Hepatic stellate cell (primary cell): ENCODE measurements around the gene NEMP2.
"Not testable (repeated sequence)": the region's sequence is repeated elsewhere in the genome, so short reads cannot be mapped to it uniquely, and the experiment has no call there.

Experiments used
- DNase-seq: peaks from one replicate; pipeline ENCODE4 v3.0.0; 2011; ENCODE audit warnings: low spot score

NEMP2 gene

DNA sequence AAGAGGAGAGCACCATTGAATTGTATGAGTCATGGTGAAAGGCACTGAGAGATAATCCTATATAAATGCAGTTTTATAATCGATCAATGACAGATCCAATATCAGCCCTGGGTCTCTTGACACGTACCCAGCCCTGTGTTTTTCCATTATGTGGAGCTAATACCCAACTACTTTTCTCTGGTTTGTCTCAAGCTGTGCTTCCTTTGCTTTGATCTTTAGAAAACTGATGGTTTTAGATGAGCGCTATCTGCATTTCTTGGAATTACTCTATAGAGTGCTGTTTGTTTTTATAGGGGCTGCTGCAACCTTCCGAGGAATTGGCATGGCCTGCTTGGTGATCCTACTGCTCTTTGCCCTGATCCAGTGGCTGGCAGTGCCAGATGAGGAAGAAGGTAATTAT lies 45.0 kb downstream of the NEMP2 start:
- no peak for DNase-seq

DNA sequence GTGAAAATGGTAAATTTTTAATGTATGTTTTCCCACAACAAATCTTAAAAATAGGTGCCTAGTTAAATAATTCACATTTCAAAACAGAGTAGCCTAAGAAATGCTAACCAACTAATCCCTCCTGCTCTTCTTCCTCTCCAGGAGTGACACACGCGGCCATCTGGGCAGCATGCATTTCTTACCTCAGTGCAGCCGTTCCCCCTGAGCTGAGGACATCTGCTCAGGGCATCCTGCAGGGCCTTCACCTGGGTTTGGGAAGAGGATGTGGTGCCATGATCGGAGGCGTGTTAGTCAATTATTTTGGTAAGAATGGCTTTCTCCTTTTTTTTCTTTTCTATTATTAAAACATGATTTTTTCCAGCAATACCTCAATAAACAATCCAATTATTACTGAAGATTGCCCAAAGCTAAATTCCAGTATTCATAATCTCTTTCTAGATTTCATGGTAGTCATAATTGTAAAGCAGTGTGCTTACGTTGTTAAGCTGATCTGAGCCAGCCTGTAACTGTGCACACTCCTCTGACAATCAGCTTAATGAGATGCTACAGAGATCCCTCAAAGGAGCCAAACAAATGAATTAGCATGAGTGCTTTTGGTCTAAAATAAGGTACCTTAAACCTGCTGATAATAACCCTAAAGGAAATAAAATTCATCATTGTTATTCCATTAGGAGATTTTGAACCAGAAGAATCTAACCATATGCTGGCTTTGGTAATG lies 45.8 kb downstream of the NEMP2 start:
- DNase-seq = no peak

DNA sequence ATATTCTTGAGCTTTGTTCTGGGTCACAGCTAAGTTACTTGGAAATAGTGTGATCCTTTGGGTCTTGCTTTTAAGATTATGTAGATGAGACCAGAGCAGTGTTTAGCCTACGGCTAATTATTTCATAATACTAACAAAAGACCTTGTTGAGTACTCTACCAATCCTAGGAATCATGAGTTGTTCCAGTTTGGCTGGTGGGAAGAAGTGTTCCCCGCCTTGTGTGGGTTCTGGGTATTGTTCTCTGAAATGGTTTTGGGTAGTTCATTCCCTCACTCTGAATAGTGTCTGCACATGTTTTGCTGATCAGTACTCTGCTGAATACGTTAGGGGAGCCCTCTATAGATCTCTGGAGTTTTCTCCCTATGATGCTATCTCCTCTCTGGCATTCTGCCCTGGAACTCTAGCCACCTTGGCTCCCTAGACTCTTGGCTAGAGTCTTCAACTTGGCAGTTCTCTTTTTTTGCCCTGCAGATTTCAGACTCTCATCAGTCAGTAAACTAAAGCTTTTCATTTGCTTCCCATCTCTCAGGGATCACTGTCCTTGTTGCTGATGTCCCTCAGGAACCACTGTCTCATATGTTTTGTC lies 48.4 kb downstream of the NEMP2 start:
- DNase-seq = no peak

DNA sequence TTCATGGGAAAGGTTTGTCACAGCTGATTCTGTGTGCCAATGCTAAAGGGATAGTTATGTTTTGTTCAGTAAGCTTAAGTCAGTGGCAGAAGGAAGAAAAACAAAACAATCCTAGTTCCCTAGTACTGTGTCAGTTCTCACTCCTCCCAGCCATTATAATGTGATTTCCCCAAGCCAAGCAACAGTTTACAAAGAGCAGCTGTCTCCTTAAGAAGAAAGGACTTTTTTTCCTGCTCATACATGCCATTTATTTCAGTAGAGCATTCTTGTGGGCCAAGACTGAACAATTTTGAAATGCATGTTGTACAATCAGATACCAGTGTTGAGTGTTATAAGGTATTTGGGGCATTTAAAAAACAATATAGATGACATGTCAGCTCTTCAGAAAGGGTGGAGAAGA lies 52.1 kb downstream of the NEMP2 start:
- no peak for DNase-seq

DNA sequence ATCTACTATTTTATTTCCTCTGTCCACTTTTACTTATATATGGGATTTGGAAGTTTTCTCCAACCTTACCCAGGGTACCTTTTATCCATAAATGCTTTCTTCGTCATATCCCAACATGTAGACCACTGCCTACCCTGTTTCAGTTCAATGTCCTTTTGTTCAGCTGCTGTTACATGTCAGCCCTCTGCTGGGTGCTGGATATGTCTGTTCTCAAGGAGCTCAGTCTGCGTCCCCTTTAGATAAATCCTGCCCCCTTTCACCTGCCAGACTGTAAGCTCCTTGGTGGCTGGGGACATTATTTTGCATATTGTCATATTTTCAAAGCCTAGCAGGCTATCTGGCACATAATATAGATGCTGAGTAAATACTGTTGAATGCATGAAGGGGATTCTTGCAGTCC lies 53.2 kb downstream of the NEMP2 start:
- DNase-seq = no peak

DNA sequence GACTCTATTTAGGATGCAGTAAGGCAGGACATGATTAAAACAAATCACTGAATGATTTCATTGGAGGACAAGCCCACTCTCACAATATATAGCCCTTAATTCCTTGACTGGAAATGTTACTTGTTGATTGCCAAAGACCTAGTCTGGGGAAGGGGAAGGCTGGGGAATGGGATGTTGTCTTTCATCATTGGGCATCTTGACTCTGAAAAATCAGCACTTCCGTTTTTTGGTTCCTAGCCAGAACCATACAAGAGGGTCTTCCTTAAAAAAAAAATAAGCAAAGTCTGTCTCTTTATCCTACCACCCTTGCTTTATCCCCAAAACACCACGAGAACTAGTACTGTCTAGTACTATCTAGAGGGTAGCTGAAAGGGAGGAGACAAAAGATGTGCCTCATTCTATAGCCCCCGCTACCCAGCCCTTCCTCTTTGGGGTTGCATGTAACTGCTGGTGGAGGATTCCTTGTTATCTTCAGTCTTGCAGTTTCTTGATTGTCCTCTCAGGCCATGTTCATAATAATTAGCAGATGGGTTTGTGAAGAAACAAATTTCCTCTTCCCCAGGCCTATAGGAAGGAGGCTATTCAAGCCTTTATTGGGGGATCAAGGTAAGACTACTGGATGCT lies 55.8 kb downstream of the NEMP2 start:
- no peak for DNase-seq

DNA sequence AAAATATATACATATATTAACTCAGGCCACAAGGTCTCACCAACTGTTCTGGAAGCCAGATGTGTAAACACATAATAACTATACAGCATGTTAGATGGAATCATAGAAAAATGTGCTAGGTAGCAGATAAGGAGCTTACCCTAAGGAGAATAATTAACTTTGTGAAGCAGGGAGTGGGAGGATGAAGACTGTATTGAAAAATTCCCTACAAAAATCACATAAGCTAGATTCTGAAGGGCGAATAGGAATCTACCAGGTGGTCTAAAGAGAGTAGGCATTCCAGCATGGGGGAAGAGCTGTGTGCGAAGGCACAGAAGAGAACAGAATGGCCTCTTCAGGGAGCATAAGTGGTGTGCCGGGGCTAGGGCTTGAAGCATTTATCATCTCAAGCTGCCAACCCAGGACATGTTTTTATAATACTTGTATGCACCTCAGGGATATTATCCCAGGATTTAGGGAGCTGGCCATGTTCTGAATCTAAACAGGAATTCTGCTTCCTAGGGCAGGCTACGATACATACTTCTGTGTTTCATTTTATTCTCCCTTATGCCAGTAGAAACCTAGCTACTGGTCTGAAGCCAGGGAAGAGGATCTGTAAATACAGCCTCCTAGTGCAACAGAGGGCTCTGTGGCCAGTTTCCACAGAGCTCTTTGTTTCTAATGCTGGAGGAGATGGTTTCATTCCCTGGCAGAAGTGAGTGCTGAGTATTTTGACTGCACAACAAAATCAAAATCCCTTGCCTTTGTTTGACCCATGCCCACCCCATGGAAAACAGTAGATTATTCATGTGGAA lies 56.7 kb downstream of the NEMP2 start:
- DNase-seq = no peak

DNA sequence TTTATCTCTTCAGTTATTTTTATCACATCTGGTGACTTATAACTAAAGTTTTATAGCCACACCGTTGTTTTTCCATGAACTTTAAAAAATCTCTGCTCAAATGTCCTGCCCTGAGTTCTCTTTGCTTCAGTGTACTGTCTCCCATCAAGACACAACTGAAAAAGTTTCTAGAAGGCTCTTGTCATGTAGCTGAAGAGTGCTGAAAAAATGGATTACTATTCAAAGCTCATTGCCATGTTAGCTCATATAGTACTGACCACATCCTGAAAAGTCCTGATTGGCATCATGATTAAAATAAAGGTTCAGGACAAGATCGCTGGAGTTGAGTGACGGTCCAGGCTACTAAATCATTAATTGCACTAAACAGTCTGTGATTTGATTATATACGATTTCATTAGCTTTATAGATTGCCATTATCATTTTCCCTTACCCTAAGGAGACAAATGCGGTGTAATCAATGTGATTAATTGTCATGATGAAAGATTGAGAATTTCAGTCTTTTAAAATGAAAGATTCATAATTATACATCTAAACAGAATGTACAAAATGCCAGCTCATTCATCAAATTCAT lies 64.2 kb downstream of the NEMP2 start:
- DNase-seq = no peak

DNA sequence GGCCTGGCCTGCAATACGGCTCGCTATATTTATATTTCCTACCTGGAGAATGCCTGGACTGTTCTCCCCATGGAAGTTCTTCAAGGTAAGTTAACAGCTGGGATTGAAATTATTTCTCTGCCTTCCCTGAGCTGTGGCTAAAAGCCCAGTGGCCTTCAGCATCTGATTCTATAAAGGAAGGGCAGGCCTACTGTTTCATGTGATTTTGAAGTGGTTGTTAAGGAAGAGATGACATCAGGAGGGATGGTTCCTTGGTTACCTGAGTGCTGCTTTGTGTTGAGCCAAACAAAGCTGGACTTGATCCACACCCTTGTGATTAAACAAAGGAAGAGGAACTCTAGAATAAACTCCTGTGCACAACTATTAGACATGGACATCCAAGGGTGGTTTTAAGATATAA lies 64.8 kb downstream of the NEMP2 start:
- DNase-seq = peak; percentile 19

DNA sequence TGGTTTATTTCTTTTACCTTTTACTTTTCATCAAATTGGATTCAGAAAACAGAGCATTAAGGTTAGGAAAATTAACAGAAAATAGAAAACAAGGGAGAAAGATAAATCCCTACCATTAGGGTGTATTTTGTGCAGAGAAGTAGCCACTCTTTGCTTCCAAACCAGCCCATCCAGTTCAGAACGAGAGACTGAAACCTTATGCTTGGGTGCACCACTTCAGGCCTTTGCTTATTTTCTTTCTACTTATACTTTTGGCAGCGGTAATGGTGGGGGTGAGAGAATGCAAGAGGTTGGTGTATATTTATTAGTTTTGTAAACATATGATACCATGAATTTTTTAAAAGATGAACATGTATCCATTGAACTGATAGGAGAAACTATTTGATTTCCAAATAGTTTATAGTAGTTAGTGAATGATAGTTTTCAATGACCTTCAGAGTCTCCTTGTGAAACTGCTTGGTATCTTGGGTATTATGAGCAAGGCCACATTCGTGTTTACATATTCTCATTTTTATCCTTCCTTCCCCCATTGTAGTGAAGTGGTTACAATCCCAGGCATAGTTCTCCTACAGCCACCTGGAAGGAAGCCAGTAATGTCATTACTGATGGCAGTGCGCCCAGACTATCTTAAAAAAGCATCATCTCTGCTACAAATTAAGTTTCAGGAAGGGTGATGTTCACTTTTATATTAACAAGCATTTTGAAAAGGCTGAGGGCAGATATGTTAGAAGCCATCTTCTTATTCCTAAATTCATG lies 65.5 kb downstream of the NEMP2 start:
- peak; percentile 80 for DNase-seq

DNA sequence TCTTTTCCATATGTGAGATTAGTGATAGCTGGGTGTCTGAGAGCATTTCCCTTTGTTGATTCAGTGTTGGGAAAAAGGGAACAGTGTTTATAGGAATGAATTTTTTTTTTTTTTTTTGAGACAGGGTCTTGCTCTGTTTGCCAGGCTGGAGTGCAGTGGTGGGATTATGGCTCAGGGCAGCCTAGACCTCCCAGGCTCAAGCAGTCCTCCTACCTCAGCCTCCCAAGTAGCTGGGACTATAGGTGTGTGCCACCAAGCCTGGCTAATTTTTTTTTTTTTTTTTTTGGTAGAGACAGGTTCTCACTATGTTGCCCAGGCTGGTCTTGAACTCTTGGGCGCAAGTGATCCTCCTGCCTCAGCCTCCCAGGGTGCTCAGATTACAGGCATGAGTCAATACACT lies 66.2 kb downstream of the NEMP2 start:
- not testable (repeated sequence) for DNase-seq

DNA sequence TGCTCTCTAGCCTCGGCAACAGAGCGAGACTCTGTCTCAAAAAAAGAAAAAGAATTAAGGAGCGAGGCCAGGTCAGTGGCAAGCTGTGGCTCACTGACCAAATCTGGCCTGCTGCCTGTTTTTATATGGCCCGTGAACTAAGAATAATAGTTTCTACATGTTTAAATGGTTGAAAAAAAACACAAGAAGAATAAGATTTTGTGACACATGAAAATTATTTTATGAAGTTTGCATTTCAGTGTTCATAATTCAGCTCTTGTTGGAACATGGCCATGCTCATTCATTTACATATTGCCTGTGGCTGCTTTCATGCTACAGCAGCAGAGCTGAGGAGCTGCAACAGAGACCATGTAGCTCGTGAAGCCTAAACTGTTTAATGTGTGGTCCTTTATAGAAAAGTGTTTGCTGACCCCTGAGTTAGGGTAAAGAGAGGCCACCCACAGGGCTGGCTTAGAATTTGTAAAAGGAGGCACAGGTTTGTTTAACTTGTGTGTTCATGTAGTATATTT lies 66.9 kb downstream of the NEMP2 start:
- no peak for DNase-seq

DNA sequence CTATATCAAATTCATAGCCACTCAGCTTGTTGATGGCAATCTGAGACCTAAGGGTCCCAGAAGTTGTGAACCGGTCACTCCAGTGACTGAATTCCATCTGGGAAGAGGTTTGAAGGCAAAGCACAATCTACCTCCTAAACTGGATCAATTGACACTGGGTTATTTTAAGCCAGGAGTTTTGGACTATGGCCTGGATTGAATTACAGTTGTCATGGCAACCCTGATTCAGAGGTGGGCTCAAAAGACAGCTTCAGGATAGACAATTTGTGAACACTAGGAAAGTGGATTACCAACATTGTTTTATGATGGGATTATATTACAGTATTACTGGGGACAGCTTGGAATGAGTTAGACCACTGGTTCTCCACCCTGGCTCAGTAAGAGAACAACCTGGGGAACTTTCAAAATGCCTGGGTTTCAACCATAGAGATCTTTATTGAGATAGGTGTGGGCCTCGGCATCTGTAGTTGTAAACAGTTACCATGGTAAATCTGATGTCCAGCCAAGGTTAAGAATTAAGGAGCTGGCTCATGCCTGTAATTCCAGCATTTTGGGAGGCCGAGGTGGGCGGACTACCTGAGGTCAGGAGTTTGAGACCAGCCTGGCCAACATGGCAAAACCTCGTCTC lies 67.6 kb downstream of the NEMP2 start:
- no peak for DNase-seq

DNA sequence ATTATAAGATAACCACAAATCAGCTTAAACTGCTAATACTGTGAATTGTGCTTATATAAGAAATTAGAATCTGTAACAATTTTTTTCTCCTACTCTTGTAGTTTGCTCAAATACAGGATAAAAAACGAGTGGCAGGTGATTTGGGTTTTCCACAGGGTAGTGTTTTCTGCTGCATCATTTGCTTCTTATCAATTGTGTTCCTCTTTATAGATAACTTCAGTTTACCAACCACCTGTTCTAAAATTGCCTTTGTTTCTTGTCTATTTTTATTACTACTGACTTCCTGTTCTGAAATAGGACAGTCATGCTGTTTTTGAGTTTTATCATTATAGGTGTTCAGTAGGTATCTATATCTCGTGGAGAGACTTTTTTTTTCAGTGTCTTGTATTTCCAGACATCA lies 69.5 kb downstream of the NEMP2 start:
- DNase-seq = no peak

DNA sequence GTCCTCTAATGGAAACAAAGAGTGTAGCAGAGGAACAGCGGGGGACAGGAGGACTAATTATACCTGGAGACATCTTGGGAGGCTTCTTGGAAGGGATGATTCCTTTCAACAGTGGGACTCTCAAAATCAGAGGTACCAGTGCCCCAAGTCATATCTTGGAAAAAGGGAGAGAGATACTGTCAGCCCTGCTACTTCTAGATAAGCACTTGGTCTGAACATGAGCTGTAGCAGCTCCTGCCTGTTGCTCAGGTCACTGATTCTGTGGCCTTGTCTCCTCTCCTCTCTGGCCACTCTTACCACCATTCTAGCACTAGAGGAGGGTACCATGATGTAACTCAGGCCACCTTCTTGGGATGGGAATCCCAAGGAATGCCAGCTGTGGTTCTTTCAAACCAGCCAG lies 71.9 kb downstream of the NEMP2 start:
- DNase-seq = no peak

DNA sequence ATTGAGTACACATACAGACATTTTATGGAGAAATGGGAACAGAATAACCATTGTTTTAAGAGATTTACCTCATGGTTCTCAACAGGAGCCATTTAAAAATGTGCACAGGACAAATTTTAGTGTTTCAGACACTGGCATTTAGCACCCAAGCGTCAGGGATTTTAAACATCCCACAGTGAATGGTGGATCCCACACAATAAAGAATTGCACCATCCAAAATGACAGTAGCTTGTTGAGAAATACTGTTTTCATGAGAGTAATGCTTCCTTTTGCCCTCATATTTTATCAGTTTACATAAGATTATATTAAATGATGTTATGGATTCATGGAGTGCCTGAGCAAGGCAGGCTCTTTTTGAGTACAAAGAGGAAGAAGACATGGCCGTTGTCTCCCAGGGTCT lies 72.3 kb downstream of the NEMP2 start:
- DNase-seq = no peak

DNA sequence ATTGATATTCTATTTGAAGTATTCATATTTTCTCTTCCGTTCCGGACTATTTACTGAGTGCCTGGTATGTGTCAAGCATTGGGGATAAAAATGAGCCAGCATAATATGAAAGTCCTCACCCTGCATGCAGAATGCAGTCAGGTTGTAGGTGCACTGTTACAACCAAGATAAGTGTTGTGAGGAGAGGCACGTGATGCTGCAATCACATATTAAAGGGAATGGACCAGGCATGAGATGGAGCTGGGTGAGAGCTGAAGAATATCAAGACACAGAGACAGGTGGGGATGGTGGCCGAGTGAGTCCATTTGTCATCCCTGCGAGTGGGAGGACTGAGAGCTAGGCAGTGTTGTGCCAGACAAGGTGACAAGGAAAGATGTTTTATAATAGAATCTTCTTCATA lies 74.0 kb downstream of the NEMP2 start:
- DNase-seq = no peak

DNA sequence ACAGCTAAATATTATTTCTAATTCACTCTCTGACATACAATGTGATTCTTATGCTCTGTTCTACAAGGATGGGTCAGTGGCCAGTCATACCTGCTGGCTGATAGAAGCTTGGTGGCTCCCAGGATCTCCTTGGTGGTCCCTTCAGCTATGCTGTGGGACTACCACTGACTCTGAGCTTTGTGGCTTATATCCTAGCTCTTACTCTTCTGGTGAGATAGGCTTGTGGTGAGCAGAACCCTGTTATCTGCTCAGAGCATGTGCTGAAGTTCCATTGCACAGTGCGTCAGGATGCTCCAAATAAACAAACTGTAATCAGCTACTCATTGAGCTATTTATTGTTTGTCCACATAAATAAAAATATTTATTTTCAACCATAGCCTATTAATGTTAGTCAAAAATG lies 74.6 kb downstream of the NEMP2 start:
- no peak for DNase-seq

DNA sequence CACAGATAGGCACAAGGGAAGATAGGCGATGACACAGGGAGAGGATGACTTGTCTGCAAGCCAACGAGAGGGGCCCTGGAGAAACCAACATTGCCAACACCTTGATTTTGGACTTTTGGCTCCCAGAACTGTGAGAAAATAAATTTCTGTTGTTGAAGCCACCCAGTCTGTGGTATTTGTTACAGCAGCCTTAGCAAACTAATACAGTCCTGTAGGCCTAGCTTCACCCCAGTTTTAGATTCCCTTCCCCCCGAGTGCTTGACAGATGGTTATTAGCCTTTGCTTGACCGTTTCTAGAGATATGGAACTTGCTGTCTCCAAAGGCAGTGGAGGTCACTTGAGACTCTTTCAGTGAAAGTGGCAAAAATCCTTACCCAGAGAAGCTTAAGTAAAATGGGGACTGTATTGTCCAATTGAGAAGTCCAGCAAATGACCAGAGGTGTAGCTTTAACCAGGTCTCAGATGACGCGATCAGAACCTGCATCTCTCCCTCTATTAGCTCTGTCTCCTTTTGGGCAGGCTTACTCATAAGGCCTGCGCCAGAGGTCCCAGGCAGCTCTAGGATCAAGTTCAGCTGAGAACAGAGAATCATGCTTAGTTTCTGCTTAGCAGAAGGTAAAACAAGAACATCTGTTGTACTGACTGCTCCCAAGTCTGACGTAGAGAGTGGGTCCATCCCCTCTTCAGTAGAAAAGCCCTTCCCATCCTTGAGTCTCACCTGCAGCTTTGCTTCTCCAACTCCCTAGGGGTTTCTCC lies 76.0 kb downstream of the NEMP2 start:
- no peak for DNase-seq

DNA sequence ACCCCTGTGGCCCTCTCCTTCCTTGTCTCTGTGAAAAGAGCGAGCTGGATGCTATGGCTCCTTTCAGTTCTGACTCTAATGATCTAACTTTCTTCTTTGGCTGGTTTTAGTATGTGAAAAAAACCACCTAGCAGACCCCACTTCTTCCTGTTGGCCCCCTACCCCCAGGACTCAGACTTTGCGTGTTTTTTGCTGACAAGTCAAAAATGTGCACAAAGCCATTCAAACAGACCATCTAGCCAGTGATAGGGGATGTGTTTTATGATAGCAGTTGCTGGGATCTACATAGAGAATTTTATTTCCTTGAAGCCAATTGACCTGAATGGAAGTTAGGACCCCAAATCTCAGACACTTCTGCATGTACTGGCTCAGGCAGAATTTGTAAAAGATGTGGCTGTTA lies 77.3 kb downstream of the NEMP2 start:
- no peak for DNase-seq
